Breast epithelium (tissue), 4 donors: Measurements from ENCODE around the gene R3HDM4. TPM values are rescaled to one million over a fixed set of nuclear protein-coding genes. Genes with fewer than 3 reads are reported as not detected.

Experiments used
- DNase-seq, 2 donors: peaks; one replicate each; pipeline ENCODE4 v3.0.0-alpha.2; 2019; ENCODE audit warnings: low spot score in 2 of 2
- H3K27ac ChIP-seq, 2 donors: fragments of 200-600 bp; sonication (generic) in 1 of 2; one replicate each; pipeline ENCODE4 v1.5.1; 2016 to 2019; ENCODE audit warnings: mild to moderate bottlenecking in 1 of 2
- H3K27me3 ChIP-seq, 2 donors: fragments of 200-600 bp; sonication (generic) in 1 of 2; one replicate each; pipeline versions ENCODE4 v1.5.1 to v1.6.0; 2017 to 2019; ENCODE audit warnings: control low read depth in 1 of 2, mild to moderate bottlenecking in 1 of 2
- H3K36me3 ChIP-seq: fragments of 200-600 bp; one replicate; pipeline ENCODE4 v1.5.1; 2019
- H3K4me1 ChIP-seq, 2 donors: fragments of 200-600 bp; sonication (generic); one replicate each; pipeline ENCODE4 v1.5.1; 2016 to 2019; ENCODE audit warnings: control low read depth in 1 of 2
- H3K4me3 ChIP-seq, 3 donors: fragments of 200-600 bp; sonication (generic); 1 replicate in 2 of 3; 2 replicates in 1 of 3; pipeline ENCODE4 v1.5.1; 2016 to 2019; ENCODE audit warnings: mild to moderate bottlenecking in 3 of 3, moderate library complexity in 2 of 3
- H3K9me3 ChIP-seq, 2 donors: fragments of 200-600 bp; sonication (generic) in 1 of 2; one replicate each; pipeline ENCODE4 v1.5.1; 2016 to 2019; ENCODE audit warnings: control low read depth in 1 of 2
- CTCF ChIP-seq, 3 donors: fragments of 450-650 bp; IDR thresholded peaks; one replicate each; pipeline ENCODE4 v1.5.1; 2016 to 2017; ENCODE audit warnings: antibody characterized with exemption in 3 of 3, mild to moderate bottlenecking in 3 of 3, moderate library complexity in 3 of 3
- POLR2A ChIP-seq: fragments of 450-650 bp; IDR thresholded peaks from one replicate; pipeline ENCODE4 v1.6.1; 2016; ENCODE audit warnings: antibody characterized with exemption, mild to moderate bottlenecking, moderate library complexity
- POLR2AphosphoS5 ChIP-seq, 3 donors: sonication (generic); formaldehyde crosslinking; IDR thresholded peaks; one replicate each; pipeline ENCODE4 v1.6.1; 2017; ENCODE audit warnings: antibody characterized with exemption in 3 of 3
- intact Hi-C: fragments of 100-400 bp; cut with DNase I; formaldehyde crosslinking; loops from one replicate; pipeline ENCODE4 v1.15.1; 2023; ENCODE audit warnings: low total_unique reads
- total RNA-seq, 3 donors: library from RNA; depleted of rRNA; stranded (reverse); fragments of >200 nt; gene quantifications; one replicate each; pipeline ENCODE4 v1.1.0, GENCODE V29; 2016

Gene R3HDM4
- total RNA-seq, 3 donors from 2014 or later, result 31.8 to 41.6 (median 41.0) TPM

DNA sequence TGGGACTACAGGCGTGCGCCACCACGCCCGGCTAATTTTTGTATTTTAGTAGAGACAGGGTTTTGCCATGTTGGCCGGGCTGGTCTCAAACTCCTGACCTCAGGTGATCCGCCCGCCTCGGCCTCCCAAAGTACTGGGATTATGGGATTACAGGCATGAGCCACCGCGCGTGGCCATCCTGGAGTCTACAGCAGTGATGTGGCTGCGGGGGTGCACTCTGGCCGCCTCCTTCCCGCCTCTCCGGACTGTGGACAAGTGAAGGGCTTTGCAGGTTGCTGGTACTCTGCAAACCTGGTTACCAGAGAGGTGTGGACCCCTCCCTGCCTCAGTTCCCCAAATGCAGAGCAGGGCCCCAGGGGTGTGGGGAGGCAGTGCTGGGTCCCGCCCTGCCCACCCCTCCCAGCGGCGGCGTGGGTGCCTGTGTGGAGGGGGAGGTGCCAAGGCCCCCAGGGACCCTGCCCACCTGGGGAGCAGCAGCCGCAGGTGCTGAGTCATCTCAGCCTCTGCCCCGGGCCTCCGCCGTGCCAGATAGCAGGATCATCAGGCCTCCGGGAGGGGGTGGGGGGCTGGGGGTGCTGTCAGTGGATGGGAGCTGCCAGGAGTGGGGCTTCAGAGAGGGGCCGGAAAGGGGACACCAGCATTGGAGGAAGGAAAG, 36.0 kb upstream of the R3HDM4 start:
- TF ChIP-seq POLR2AphosphoS5 (IDR thresholded peaks at IDR 0.05) (no peak), CTCF (IDR thresholded peaks at IDR 0.05) (no peak), POLR2A (no peak)
- intact Hi-C loops, result no loop called here

DNA sequence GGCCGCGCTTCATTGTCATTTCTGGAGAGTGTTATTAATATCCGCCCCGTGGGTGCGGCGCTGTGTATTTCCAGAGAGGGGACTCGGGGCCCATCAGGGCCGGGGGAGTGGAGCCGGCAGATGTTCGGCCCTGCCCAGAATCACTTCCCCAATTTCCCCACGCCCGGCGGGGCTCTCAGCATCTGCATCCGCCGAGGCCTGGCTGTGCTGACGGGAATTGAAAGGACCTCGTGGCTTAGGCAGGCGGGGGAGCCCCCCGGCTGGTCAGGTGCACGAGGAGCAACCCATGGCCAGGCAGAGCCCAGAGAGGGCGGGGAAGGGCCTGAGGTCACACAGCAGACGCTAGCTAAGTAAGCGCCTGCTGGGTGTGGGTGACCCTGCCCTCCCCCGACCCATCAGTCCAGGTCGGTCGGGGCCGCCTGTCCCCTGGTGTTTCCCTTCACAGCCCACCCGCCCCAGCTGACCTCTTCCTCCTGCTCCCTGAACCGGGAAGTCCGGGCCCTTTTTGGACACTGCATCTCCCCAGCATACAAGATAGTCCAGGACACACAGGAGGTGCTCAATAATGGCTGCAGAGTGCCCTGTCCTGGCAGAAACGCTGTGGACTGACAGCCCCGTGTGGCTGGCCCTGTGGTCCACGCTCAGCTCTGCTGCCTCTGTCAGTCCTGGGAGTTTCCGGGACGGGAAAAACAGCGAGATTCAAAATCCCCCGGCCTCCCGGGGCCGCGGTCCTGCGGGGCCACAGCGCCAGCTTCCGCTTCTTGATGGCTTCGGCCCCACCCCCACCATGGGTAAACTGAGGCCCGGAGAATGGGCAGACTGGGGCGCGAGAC, 34.9 kb upstream of the R3HDM4 start:
- TF ChIP-seq CTCF (IDR thresholded peaks at IDR 0.05) (no peak), POLR2AphosphoS5 (IDR thresholded peaks at IDR 0.05) (peak in 1 of 3 donors; percentile 53)
- DNase-seq, result no peak
- peaks cover 0 to 4% of the 10 kb centered on the region in 2 donors for H3K4me1 ChIP-seq
- no peaks in the 10 kb centered on the region for H3K27me3 ChIP-seq
- H3K36me3 ChIP-seq, result no peaks in the 10 kb centered on the region
- no peaks in the 10 kb centered on the region for H3K9me3 ChIP-seq
- H3K4me3 ChIP-seq, result no peak overlapping the region
- H3K27ac ChIP-seq, result no peak overlapping the region
- intact Hi-C loops, result no loop called here

More for the DNA sequence above, 36.0 kb upstream of the R3HDM4 start:
- no peak overlapping the region for H3K4me3 ChIP-seq
- no peak for DNase-seq
- H3K9me3 ChIP-seq, result no peaks in the 10 kb centered on the region
- H3K36me3 ChIP-seq, result no peaks in the 10 kb centered on the region
- peaks cover 0 to 5% of the 10 kb centered on the region in 2 donors for H3K4me1 ChIP-seq
- no peaks in the 10 kb centered on the region for H3K27me3 ChIP-seq
- H3K27ac ChIP-seq, result no peak overlapping the region

DNA sequence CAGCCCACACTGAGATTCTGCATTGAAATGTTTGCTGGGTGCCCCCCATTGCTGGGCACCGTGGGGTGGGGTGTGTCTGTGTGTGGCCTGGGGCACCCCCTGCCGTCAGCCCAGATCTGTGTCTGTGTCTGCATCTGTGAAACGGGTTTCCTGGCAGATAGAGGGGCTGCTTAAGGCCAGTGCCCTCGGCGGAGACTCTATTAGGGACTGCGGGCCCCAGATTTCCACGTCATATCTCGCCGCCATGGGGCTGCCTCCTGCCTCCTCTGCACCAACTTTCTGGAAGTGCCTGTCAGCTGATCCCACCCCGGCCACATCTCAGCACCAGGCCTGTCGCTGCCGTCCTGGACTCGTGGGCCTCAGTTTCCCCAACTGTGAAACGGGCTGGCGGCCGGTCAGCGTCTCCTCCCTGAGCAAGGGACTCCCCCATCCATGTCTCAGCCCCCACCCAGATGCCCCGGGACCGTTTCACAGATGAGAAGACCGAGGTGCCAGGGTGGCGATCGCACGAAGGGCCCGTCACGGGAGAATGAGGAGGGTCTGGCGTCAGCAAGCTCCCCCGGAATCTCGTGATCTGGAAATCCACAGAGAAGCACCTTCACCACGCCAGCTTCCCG, 34.2 kb upstream of the R3HDM4 start:
- Histone ChIP-seq H3K4me1 (no peaks in the 10 kb centered on the region), H3K36me3 (no peaks in the 10 kb centered on the region), H3K9me3 (no peaks in the 10 kb centered on the region), H3K4me3 (no peak overlapping the region), H3K27me3 (no peaks in the 10 kb centered on the region), H3K27ac (no peak overlapping the region)
- DNase-seq, result no peak
- TF ChIP-seq POLR2AphosphoS5 (IDR thresholded peaks at IDR 0.05), result no peak
- no peak for TF ChIP-seq POLR2A
- TF ChIP-seq CTCF (IDR thresholded peaks at IDR 0.05), result no peak
- intact Hi-C loops, result no loop called here

DNA sequence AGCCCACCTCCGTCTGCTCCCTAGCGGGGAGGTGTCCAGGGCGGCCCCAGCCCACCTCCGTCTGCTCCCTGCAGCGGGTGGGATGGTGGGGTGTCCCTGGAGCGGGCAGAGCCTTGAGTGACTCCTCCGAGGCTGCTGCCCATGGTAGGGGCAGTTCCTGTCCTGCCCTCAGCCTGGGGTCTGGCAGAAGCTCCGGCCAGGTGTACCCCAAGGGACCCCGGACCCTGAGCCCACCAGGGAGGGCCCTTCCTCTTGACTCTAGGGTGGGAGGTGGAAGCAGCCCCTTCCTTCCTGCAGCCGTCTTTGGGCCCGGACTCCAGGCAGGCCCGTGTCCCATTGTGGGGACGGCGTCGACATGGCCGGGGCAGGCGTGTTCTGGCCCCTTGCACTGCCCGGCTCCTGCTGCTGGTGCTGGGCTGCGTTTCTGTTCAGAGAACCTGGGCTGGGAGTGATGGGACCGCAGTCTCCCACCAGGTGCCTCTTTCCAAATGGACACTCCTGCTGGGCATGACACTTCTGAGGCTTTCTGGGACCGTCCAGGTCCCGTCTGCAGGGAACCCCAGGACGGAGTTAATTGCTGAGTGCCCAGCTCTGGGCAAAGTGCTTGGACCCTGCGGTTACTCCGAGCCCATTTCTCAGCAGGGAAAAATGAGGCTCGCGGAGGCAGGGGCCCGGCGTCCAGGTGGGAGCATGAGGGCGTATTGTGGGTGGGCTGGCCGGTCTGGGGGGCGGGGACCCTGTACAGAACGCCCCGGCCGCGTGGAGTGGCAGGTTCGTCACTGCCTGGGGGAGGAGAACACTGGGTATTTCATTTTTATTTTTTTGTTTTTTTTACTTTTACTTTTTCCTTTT, 32.6 kb upstream of the R3HDM4 start:
- no peak for TF ChIP-seq POLR2AphosphoS5 (IDR thresholded peaks at IDR 0.05)
- no peak for TF ChIP-seq POLR2A
- no peak for TF ChIP-seq CTCF (IDR thresholded peaks at IDR 0.05)
- no peaks in the 10 kb centered on the region for H3K27me3 ChIP-seq
- no peaks in the 10 kb centered on the region for H3K9me3 ChIP-seq
- H3K36me3 ChIP-seq, result no peaks in the 10 kb centered on the region
- DNase-seq, result no peak
- intact Hi-C loops, result no loop called here
- H3K4me1 ChIP-seq, result peaks cover 0 to 5% of the 10 kb centered on the region in 2 donors
- no peak overlapping the region for H3K27ac ChIP-seq
- no peak overlapping the region for H3K4me3 ChIP-seq
